GM19455 (cell line): ENCODE measurements around the gene TPST1.

ENCODE experiments used
- ATAC-seq: cut with Tn5 transposase; IDR thresholded peaks from one replicate; pipeline ENCODE4 v1.9.1; 2021; ENCODE audit not compliant: unreplicated experiment

TPST1 gene

DNA sequence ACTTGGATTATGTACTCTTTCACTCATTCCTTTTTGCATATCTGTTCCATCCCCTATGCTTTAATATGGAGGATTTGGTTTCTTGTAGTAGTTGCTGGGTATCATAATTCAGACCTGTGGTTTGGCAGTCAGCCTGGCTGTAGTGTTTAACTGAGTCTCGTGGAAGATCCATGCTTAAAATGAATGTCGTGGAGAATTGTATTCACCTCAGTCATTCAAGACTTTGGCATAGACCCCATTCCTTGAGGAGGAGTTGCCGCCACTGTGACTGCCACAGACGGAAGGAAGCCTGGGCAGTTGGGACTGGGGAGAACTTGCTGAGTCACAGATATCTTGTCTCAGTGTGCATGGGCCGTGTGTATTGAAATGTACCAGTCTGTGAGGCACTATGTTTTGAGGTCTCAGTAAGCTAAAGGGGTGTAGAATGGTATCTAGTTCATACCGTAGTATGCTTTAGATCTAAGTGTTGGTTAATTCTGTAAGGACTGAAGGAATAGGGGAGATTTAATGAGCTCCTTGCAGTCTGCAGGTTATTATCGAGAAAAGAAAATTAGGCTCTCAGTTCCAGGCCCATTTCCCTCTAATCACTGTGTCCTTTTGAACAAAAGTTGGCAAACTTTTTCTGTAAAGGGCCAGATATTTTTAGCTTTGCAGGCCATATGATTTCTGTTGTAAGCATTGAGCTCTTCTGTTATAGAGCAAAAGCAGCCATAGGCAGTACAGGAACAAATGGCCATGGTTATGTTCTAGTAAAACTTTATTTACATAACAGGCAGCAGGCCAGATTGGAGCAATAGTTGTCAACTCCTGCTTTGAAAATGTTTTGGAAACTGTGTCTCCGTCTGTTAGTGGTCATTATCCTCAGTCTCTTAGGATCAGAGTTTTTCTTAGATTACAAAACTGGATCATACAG lies 76.8 kb downstream of the TPST1 start:
- ATAC-seq: no peak

DNA sequence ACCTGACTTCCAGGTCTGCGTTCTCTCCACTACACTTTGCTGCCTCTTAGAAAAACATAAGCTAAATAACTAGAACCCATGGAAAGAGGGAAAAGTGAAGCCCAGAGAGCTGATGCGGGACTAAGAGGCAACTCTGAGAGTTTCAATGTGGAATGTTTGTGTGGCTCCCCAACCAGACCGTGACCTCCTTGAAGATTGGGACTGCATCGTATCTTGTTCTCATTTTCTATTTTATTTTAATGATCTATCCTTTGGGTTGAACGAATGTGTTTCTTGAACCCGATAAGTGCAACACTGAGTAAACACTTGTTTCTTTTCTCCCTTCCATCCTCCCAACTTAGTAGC lies 77.4 kb downstream of the TPST1 start:
- ATAC-seq: no peak

DNA sequence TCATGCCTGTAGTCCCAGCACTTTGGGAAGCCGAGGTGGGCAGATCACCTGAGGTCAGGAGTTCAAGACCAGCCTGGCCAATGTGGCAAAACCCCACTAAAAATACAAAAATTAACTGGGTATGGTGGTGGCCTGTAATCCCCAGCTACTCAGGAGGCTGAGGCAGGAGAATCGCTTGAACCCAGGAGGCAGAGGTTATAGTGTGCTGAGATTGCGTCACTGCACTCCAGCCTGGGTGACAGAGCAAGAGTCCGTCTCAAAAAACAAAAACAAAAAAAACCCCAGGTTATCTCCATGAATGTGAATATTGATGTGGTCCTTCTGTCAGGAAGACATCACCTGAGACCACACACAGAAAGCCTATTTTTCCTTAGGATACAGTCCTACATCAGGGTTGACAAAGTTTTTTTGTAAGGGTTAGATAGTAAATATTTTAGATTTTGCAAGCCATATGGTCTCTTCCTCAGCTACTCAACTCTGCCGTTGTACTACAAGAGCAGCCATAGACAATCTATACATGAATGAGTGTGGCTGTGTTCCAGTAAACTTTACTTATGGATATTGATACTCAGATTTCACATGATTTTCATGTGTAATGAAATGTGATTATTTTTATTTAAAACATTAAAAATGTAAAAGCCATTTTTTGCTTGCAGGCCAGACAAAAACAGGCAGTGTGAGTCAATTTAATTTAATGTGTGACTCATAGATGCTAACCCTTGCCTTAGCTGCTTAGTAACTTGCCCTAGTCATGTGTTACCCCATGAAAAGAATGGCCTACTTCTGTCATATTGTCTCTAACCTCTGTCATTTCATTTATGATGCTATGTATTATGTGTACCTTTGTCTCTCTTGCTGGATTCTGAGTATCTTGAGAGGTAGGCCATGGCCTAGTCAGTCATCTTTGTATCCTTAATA lies 78.1 kb downstream of the TPST1 start:
- no peak for ATAC-seq

DNA sequence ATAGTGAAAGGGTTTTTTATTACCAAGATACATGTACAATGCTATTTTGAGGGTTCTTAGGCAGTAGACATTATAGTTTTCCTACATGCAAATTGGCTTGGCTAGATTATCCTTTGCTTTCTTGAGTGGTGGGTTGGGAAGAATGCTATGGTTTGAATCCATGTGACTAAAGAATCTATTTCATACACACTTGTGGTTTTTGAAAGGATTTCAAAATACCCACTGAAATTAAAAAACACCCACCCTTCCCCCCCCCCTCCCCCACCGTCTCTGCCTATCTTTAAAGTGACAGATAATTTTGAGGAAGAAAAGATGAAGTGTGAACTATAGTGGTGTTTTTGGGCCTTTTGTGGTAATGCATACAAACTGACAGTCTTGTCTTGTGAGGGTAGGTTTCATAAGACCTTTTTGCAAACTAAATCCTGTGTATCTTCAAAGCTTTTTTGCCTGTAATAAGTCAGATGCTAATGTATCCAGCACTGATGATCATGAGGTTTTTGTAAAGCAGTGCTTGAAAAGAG lies 90.9 kb downstream of the TPST1 start:
- ATAC-seq: no peak

DNA sequence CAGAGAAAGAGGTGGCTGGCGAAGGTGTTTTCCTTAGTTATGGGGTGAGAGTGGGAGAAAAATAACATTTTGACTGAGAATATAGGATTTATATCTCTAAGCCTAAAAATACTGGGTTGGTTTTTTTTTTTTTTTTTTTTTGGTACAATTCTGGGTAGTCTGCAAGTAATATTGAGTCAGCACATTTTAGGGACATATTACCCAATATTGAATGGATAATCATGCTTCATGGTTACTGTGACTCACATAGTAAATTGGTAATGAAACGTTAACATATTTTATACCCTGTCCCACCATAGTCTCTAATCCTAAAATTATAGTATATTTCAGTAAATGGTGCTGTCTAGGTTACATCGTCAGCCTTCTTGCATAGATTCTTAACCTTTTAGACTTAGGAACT lies 91.4 kb downstream of the TPST1 start:
- no peak for ATAC-seq

DNA sequence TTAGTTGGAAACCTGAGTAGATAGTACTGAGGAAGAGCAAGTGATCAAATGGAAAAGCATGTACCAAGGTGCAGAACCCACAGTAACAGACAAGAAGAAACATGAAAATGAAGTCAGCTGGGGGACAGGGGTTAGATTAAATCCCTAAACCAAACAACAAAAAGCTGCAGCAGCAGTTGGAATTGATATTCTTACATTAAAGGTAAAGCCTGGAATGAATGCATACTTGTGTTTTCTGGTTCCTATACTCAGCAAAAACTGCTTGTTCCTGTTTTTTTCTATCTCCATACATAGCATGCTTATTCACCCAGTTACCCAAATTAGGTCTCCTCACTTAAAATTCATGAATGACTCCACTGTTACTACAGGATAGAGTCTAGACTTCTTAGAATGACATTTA lies 92.4 kb downstream of the TPST1 start:
- ATAC-seq: no peak

- ATAC-seq: no peak
Observed at GRCh38 chr7:66301249-66301648, 96.1 kb downstream of the TPST1 start.

GRCh38 chr7:66301737-66302136 lies 96.6 kb downstream of the TPST1 start:
- ATAC-seq: no peak

GRCh38 chr7:66303454-66304155 lies 98.5 kb downstream of the TPST1 start:
- ATAC-seq: no peak

GRCh38 chr7:66304536-66304935 lies 99.4 kb downstream of the TPST1 start:
- ATAC-seq: no peak

GRCh38 chr7:66306243-66306642 lies 101.1 kb downstream of the TPST1 start:
- no peak for ATAC-seq

- ATAC-seq: no peak
Observed at GRCh38 chr7:66307591-66308215, 102.6 kb downstream of the TPST1 start.

- ATAC-seq: no peak
Observed at GRCh38 chr7:66308411-66308810, 103.3 kb downstream of the TPST1 start.

DNA sequence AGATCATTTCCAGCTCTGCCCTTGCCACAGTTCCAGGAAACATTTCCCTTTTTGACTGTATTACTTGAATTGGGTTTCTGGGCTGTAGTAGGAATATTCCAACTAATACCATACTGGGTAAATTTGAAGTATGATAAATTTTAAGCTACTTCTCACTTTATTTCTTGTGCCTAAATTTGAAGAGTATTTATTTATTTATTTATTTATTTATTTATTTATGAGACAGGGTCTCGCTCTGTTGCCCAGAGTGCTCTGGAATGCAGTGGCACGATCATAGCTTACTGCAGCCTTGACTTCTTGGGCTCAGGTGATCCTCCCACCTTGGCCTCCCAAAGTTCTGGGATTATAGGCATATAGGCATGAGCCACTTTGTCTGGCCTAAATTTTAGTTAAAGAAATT lies 105.5 kb downstream of the TPST1 start:
- no peak for ATAC-seq

GRCh38 chr7:66313886-66314568 lies 108.9 kb downstream of the TPST1 start:
- no peak for ATAC-seq

DNA sequence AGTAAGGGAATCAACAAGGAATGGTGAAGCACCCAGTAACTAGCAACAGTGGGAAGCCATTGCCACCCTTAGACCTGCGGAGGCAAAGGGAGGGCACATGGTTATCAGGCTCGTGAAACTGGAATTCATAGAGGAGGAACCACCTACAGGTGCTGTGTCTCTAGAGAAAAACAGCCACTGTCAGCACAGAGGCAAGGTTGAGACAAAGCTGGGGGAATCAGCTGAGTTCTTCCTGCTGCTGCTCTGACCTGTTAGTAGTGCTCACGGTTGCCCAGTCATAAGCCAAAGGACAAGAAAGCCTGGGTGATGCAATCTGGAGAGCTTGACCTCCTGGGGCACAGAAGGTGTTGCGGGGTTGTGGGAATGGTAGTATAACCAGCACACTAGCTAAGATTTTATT lies 110.1 kb downstream of the TPST1 start:
- no peak for ATAC-seq

DNA sequence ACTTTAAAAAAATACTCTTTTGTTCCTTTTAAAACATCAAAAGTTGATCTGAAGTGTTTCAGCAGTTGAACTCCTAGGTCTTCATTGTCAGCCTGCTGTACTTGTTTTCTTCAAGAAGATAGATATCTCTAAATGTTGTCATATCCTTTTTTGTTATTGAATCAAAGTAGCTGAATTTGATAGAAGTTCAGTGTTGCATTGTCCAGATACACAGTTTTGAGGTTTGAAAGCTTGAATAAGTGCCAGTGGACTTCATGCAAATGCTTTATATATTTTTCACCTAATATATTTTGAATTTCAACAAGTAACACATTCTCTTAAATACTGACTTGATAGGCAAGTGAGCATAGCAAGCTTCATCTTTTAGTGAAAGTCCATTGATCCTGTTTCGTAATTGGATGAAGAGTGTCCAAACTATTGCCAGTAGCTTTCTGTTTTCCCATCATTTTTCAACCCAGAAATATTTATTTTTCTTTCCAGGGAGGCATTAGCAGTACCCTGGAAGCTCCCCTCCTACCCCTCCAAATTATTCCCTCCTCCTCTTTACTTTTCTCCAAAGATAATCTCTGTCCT lies 114.4 kb downstream of the TPST1 start:
- no peak for ATAC-seq

DNA sequence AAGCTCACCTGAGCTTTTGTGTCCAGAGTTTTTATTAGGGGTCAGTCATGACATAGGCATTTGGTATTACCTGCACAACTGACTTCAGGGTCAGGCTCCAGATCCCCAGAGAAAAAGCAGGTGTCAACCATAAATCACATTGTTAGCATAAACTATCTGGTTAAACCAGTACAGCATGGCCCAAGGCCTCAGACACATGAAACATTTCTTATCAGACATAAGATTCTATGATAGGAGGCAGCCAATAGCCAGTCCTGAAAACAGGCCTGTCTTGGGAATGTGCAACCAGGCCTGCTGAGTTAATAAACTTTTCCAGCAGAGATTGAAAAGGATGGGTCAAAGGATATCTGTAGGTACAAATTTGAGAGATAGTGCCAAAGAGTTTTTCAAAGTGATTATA lies 116.1 kb downstream of the TPST1 start:
- no peak for ATAC-seq

GRCh38 chr7:66323114-66323796 lies 118.1 kb downstream of the TPST1 start:
- ATAC-seq: no peak
